Stimulated activated naive CD8-positive, alpha-beta T cell treated with anti-CD3 and anti-CD28 coated beads, Interleukin-15, Interleukin-2, amounts not matched to agents 100 U/mL and 50 U/mL, for 24 hours (primary cell): ENCODE results near the gene ST3GAL4.
A peak's percentile ranks its signal among the peaks of the same experiment; 100 is the strongest.

Experiments used
- ATAC-seq: fragments of 150-1000 bp; cut with Tn5 transposase; one replicate; pipeline ENCODE4 v1.10.0; 2021
- DNase-seq: peaks from one replicate; pipeline ENCODE4 v3.0.0; 2021

Gene ST3GAL4

DNA sequence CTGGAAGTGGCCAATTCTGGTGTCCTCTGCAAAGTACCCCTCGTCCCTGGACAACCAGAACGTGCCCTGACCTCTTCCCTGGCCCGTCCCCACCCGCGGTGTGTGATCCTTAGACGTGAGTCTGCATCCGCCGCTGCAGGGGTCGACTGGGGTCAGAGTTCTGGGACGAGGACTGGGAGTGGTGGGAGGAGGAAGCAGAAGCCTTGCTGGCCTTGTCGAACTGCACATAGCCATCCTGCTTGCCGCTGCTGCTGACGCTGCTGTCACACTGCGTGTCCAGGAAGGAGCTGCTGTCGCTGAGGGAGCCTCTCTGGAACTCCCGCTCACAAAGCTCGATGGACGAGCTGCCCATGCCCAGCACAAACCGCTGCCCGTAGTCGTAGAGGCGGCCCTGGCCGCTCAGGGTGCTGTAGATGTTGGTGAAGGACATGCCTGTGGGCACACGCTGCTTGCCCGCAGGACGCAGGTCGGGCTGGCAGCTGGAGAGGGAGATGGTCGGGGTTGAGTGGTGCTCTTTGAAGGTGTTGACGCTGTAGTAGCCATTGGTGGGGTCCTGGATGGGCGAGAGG, 69.1 kb downstream of the ST3GAL4 start:
- no peak for ATAC-seq
- DNase-seq, result no peak

DNA sequence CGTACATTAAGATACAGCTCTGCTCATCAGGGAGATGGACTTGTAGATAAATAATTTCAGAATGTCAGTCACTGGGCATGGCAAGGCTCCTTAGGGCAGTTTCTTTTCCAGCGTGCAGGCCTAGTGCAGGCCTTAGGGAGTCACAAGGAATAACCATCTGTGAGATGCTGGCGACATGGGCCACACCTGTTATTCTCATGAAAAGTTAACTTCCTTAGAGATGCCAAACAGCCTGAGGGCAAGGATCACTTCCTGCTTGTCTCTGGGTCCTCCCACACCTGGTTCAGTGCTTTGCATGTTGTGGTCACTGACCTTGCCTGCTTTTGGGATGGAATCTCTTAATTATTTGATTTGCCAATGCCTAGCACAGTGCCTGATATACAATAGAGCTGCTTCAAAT, 70.6 kb downstream of the ST3GAL4 start:
- DNase-seq, result no peak
- no peak for ATAC-seq

DNA sequence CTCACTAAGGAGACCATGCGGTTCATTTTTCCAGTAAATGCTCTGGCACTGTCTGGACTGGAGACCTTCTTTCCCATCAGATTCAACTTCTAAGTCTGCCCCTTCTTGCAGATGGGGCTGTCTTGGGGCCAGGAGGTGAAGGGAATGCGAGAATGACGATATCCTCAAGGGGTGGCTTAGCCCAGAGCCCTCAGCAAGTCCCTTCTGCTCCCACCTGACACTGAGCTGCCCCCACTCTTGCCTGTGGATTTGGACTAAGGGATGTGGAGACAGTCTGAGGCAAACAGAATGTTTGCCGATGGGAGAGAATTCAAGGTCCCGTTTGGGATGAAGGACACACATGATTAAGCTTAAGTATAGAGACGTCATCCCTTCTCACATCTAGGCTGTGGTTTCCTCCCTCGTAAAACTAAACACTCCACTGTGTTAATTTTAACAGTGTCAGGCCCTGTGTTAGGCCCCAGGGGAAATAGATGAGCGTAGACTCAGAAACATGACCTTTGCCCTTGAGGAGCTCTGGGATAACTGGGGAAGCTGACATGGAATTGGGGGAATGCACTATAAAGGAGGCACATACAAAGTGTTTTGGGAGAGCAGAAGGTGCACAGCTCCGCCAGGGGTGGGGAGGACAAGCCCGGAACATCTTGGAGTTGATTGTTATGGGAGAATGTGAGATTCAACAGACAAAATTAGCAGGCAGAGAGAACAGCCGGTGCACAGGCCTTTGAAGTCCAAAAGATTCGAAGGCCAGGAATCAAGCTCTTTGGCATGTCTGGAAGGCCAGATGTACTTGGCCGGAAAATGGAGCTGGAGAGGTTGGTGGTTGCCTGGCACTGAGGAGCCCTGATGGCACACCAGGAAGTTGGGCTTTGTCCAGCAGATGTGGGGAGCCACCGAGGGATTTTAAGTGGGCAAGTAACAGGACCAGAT, 71.6 kb downstream of the ST3GAL4 start:
- ATAC-seq (no peak), DNase-seq (no peak)

DNA sequence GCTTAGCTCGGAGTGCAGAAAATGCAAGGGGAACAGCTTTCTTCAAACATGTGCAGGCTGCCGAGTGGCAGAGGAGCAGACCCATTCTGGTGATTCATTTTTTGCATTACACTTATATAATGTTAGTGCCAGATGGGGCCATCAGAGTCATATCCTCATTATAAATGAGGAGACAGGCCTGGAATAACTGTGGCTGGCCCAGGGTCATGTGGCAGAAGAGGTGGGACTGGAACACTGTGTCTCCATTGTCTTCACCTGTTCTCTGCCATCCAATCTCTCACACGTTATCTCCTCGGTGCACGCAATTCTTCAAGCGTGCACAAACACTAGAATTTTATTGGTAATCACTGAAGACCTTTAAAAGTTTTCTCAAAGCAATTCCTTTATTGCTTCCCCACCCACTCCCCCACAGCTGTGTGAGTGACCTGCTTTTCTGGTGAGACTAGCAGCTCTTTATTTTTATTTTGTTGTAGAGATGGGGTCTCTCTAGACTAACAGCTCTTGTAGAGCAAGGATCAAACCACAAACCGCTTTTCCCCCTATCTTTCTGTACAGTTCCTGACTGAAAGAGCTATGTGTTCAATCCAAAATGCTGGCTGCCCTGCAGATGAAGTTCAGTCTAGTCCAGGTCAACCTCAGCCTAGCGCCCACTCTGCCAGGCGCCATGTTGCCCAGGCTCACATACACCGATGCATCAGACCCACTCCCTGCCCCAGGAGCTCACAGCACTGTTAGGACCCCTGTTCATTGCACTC, 75.3 kb downstream of the ST3GAL4 start:
- no peak for ATAC-seq

DNA sequence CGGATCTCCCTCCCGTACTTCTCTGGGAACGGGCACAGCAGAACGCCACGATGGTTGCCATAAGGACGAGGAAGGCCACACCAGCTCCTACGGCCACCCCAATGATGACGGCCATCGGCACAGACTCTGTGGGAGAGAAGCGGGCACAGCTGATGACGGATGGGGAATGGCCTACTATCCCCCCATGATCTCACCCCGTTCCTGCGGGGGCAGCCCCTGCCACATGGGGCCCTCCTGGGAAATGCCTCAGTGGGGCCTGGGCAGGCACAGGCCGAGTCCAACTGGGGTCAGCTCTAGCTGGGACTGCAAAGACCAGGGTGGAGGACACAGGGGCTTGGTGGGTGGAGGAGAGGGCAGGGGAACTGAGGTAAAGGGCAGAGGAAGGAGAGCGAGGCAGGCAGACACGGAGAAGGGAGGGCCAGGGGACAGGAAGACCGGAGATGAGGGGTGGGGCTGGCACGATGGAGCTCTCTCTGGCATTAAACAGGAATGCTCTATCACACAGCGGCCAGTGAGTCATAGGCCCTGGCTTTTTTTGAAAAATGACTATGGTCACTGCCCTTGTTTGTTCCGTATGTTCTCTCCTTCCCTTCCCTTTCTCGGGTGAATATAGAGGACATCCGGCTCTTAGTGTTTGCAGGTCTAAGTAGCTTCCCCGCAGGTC, 76.0 kb downstream of the ST3GAL4 start:
- ATAC-seq (no peak), DNase-seq (no peak)

More for the DNA sequence above, 75.3 kb downstream of the ST3GAL4 start:
- no peak for DNase-seq

DNA sequence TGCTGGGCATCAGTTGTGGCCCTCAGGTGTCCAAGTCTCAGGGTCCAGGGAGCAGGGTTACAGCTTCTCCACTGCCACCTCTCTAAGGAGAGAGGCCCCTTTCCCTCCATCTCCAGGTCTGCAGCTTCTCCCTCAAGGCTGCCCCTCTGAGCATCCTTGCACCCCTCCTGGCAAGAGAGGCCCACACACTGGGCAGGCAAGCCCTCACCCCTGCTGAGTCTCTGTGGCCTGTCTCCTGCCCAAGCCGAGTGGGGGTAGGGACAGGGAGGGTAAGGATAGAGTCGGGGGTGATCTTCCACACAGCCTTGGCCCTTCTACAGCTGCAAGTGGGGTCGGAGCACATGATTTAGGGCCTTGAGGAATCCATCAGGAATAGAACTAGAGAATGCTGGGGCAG, 76.6 kb downstream of the ST3GAL4 start:
- ATAC-seq (no peak), DNase-seq (no peak)

DNA sequence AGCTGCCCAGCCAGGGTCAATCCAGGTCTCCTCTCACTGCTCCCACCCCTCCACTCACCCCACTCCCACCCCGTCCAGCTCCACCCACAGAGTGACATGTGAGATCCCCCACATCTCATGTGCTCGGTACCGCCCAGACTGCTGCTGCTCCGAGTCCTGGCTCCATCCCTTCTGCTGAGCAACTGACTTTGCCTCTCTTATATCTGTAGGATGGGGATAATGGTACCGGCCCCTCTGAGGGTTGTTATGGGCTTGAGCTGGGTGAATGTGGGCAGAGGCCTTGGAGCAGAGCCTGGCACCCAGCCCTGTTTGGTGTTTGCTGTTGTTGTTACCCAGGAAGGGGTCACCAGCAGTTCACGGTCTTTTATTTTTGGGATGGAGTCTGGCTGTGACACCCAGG, 77.0 kb downstream of the ST3GAL4 start:
- ATAC-seq (no peak), DNase-seq (no peak)

DNA sequence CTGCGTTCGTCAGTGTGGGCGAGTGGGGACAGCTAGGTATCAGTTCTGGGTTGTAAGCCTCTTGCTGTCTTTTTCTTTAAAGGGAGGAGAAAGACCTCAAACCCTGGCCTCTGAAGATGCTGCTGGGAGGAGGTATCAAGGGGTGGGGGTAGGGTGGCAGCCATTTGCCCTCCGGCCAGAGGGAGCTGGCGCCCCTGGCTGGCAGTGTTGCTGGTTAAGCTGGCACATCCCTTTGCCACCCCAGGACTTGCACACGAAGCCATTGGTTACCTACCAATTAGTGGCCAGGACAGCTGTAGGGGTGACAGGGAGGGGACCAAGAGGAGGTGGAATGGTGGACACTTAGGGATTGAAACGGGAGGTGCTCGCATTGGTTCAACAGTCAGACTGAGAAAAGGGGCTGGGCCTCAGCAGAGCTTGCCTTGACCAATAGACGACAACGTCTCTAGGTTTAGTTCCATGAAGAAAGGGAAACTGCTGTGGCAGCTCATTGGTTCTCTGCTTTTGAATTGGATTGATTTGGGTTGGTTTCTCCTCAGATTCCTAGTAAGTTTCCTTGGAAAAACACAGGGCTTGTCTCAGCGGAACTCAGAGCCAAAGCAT, 77.9 kb downstream of the ST3GAL4 start:
- ATAC-seq, result no peak
- DNase-seq, result no peak

DNA sequence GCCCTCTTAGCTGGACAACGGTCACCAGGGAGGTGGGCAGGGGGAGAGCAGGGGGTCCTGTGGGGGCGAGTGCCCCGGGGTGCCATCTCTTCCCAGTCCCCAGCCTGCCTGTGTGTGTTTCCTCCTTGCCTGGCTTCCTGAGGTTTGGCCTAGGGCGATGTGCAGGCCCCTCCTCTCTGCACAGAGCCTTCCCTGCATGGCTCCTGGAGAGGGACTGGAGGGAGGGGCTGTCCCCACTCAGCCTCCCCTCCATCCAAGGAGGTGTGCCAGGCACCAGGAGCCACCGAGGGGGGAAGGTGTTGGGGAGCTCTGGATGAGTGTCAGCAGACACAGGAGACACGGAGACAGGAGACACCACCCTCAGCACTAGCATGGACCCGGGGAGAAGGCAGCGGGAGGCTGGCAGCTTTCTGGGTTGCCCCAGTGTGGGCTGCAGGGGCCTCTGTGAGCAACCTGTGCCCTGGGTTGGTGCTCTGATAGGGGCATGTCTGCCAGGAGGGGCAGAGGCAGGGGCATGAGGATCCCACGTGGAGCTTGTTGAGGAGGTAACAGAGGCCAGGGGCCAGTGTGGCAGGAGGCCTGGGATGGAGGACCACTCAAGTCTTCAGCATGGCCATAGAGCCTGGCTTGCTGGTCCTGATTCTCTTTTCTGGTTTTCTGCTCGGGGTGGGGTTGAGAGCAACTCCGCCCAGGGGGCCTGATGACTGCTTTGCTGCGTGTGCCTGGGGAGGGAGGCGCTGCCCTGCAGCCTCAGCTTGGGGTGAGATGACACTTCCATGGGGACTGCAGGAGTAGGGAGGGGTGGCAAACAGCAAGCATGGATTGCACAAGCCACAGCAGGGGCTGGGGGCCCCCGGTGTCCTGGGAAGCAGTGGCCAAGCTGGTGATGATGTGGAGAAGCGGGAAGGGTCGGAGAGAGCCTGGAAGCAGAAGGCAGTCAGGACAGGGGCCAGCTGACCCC, 78.8 kb downstream of the ST3GAL4 start:
- ATAC-seq (no peak), DNase-seq (no peak)

DNA sequence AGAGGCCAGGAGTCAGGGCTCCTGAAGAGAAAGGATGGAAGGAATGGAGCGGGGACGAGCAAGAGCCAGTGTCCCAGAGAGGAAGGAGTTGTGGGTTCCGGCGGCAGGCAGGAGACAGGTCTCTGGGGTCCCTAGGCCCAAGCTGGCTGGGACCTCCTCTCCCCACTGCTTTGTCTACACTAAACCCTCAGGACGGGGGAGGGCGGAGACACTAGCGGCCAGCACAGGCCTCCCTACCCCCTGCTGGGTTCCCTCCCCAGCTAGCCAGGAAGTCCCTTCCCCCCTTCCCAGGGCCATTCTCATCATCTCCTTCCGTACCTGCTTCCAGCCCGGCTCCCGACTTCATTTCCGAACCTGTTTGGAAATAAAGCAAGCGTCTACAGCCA, 79.5 kb downstream of the ST3GAL4 start:
- ATAC-seq (no peak), DNase-seq (no peak)

DNA sequence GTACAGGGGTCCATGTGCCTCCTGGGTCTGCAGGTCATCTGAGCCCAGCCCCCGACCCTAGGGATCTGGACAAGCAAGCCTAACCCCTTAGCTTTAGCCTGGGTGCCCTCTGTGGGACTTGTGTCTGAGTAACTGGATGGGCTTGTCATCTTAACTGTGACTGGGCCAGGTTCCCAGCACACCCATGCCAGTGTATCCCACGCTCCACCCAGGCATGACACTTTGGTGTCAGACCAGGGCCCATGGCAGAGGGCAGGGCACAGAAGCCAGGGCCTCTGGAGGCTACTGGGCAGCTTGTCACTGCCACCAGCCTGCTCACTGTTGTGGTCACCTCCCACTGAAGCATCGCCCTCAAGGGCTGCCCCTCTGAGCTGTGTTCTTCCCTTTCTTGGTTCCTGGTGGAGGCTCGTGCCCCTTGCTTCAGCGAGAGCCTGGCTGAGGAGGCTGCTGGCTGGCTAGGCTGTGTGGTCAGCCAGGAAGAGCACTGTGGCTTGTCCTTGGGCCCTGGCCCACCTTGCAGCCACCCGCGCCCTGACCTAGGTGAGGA, 80.8 kb downstream of the ST3GAL4 start:
- ATAC-seq (no peak), DNase-seq (no peak)

DNA sequence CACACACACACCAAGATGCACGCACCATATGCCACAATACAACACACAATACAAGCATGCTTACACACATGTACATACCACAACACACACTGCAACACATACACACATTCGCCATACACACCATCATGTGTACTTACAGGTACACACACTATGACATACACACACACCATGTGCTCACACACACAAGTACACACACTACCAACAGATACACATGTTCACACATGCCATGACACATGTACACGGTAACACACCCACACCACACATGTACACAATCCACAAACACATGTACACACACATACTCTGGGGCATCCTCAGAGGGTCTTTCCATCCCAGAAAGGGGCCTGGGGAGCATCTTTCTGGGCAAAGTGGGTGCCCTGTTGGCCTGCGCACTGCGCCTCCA, 82.2 kb downstream of the ST3GAL4 start:
- ATAC-seq (no peak), DNase-seq (no peak)

DNA sequence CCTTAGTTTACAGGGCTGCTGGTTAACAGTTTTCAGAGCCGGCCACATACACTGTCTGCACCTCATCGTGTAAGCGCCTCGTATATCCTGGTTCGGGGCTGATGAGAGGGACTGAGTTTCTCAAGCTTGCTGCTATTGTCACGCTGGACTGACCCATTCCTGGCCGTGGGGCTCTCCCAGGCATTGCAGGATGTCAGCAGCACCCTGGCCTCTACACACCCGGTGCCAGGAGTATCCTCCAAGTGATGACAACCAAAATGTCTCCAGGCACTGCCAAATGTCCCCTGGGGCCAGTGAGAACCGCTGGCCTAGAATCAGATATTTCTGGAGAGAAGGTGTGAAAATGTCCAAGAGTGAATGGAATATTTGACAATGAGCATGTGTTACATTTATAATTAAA, 82.8 kb downstream of the ST3GAL4 start:
- DNase-seq (no peak), ATAC-seq (no peak)

DNA sequence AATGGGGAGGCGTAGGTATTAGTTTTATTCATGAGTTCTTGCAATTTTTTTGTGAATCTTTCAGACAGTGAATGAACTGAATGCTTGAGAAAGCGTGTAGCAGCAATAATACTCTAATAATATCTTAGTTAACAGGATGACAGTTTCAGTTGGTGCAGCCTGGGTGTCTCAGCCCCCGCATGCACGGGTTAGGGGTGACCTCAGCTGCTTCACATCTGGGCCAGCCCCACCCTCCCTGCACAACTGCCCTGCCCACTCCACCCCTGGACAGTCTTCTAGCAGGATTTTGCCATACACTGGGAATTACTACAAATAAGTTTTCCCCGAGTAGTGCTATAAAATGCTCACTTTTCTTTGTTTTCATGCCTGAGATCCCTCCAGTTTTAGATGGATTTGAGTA, 83.2 kb downstream of the ST3GAL4 start:
- ATAC-seq (no peak), DNase-seq (no peak)

DNA sequence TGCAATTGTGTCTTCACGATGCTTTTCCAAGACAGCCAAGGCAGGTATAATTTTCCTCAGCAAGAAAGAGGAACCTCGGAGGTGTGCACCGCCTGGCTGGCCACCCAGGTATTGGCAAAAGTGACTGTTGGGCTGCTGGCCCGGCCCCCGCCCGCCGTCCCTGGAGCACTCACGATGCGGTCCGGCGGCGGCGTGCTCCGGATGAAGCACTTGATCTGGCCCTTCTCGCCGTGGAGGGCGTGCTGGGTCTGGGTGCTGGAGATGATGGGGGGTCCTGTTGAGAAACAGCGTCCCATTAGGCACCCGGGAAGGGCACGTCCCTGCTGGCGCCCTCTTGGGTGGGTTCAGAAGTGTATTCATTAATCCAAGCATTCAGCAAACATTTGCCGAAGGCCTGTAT, 84.8 kb downstream of the ST3GAL4 start:
- ATAC-seq (no peak), DNase-seq (no peak)

DNA sequence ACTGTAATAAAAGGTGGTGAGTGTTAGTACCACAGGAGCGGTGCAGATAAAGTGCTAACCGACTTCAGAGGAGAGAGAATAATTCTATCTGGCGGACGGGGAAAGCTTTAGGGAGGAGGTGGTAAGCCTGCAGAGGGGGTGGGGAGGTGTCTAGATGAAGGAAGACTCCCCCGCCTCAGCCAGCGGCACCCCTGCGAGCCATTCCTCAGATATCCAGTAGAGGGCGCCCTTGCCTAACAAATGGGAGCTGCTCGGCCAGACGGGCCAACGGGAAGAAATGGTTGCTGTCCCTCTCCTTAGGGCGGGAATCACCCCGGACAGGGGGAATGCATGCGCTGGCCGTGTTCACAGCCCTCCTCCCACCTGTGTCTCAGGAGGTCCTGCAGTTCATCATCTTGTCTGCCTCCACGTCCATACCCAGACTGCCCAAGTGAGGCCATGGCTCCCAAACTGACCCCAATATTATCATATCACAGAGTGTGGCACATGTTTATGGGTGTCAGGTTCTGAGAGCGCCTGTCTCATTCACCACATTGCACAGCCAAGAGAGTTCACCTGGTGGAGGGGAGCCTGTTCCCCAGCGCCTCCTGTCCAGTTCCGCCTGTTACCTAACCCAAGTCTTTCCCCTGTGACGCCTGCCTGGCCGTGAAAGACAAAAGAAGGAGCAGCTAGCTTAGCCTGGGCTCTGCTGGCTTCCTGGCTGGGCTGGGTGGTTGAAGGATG, 85.5 kb downstream of the ST3GAL4 start:
- DNase-seq (peak; percentile 80), ATAC-seq (peak; percentile 67)

DNA sequence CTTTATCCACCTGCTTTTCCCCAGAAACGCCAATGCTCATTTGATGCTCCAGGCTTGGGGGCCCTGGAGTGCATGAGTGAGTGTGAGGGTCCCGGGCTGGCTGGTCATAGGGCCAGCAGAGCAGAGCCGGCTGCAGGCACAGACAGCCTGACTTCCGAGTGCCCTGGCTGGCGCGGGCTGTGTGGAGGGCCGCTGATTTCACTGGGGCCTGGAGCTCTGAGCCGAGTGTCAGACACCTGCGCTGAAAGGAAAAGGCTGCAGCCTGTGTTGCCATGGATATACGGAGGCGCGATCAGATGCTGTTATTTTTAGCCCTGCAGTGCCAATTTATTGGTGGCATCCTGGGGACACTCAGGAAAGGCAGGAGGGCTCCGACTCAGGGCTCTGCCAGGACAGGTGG, 87.6 kb downstream of the ST3GAL4 start:
- ATAC-seq (no peak), DNase-seq (no peak)

DNA sequence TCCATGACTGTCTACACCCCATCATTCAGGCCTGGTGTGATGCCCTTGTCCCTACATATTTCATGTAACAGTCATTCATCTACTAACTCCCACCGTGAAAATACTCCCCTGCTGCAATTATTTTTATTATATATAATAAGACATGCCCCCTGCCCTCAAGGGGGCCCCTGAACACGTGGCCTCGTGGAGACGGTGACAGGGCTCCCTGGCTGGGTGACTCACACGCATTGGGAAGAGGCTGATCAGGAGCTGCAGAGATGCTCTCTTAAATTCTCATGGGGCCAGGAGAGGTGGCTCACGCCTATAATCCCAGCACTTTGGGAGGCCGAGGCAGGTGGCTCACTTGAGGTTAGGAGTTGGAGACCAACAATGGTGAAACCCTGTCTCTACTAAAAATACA, 88.6 kb downstream of the ST3GAL4 start:
- DNase-seq (no peak), ATAC-seq (no peak)

DNA sequence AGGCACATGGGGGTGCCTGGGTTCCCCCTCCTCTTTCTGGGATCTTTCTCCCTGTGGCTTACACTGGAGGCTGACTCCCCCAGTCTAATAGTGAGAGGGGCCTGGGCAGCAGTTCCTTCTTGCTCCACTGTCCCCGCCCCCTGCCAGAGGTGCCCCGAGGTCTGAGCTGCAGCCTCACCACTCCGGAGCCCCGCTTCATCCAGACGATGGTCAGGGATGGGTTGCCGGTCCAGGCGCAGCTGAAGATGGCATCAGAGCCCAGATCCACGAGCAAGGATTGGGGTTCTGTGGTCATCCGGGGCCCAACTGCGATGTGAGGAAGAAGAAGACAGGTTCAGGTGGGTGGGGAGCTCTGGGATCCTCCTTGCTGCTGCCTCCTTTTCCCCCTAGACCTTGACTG, 91.1 kb downstream of the ST3GAL4 start:
- DNase-seq (no peak), ATAC-seq (no peak)

DNA sequence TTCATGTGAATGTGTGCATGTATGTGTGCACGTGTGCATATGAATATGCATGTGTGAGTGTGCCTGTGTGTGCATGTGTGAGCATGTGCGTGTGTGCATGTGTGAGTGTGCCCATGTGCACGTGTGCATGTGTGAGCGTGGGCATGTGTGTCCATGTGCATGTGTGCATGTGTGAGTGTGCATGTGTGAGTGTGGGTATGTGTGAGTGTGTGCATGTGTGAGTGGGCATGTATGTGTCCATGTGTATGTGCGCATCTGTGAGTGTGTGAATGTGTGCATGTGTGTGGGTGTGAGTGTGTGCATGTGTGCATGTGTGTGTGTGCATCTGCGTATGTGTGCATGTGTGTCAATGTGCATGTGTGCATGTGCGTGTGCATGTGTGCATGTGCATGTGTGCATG, 94.7 kb downstream of the ST3GAL4 start:
- no peak for ATAC-seq
- no peak for DNase-seq
